ENCODE results near the gene CHMP6.

The CHMP6 gene

DNA sequence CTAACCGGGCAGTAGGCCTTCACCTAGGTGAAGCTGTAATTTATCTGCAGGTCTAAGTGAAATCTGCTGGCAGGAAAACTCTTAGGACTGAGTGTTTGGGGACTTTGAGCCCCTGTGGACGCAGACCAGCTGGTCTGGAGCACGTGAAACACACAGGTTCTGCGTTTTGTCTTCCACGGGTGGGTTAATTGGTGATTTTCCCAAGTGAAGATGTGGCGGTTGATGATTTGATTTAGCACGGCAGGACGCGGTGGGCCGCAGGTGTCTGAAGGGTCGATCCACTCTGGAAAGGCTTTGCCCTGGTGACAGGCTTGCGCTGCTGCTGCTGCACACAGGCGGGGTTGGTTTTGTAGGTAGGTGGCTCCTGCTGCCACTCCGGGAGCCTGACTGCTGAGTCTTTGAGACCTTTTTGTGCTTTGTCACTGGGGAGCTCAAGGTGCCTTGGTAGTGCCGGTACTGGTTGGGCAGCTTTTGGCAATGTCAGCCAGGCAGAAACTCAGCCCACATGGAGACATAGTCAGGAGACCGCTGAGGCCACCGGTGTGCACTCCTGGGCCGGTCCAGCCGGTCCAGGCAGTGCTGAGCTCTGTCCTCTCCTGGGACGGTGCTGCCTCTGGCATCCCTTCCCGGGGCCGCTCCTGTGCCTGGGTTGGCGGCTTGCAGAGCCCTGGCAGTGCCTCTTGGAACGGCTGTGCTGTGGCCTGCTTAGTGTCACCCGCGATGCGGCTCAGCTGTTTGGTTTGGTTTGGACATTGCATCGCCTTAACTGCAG lies 45.6 kb downstream of the CHMP6 start:
- peaks cover 18% of the 10 kb centered on the region for H3K27me3 ChIP-seq (ENCODE audit: control insufficient read depth, insufficient read depth, low read length)
- H3K36me3 ChIP-seq (ENCODE audit: control insufficient read depth, insufficient read depth, low read length) = no peaks in the 10 kb centered on the region
- H3K9ac ChIP-seq (ENCODE audit: low read depth, low read length) = no peak overlapping the region
- H3K4me1 ChIP-seq (ENCODE audit: control insufficient read depth, insufficient read depth, low read length) = peaks cover 10% of the 10 kb centered on the region
- no peak overlapping the region for H3K27ac ChIP-seq (ENCODE audit: low read depth, low read length)
- H3K4me3 ChIP-seq (ENCODE audit: low read depth, low read length) = no peak overlapping the region
- no peaks in the 10 kb centered on the region for H3K9me3 ChIP-seq (ENCODE audit: control insufficient read depth, insufficient read depth, low read length)

- Histone ChIP-seq H3K27ac (ENCODE audit: low read depth, low read length) (no peak overlapping the region), H3K9me3 (ENCODE audit: control insufficient read depth, insufficient read depth, low read length) (no peaks in the 10 kb centered on the region), H3K36me3 (ENCODE audit: control insufficient read depth, insufficient read depth, low read length) (no peaks in the 10 kb centered on the region), H3K4me1 (ENCODE audit: control insufficient read depth, insufficient read depth, low read length) (peaks cover 10% of the 10 kb centered on the region), H3K27me3 (ENCODE audit: control insufficient read depth, insufficient read depth, low read length) (peaks cover 17% of the 10 kb centered on the region), H3K9ac (ENCODE audit: low read depth, low read length) (no peak overlapping the region), H3K4me3 (ENCODE audit: low read depth, low read length) (no peak overlapping the region)
Observed at GRCh38 chr17:81037798-81038733, 46.4 kb downstream of the CHMP6 start.

DNA sequence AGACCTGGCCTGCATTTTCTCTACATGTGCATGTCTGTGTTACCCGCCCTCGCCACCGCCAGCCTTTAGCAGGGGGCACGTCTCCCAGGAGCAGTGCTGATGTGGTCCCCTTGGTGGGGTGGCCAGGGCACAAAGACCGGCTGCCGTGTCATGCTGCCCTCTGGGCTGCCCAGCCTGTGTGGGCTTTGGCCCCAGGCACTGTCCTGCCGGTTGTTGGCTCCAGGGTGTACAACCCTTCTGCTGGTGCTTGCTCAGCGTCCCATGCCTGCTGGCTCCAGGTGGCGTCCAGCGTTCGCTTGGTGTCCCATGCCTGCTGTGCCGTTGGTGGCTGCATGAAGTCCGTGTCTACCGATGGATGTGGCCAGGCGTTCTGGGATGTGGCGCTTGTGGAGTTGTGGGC lies 47.5 kb downstream of the CHMP6 start:
- H3K4me1 ChIP-seq (ENCODE audit: control insufficient read depth, insufficient read depth, low read length) = peaks cover 3% of the 10 kb centered on the region
- H3K27ac ChIP-seq (ENCODE audit: low read depth, low read length) = no peak overlapping the region
- no peaks in the 10 kb centered on the region for H3K9me3 ChIP-seq (ENCODE audit: control insufficient read depth, insufficient read depth, low read length)
- no peak overlapping the region for H3K9ac ChIP-seq (ENCODE audit: low read depth, low read length)
- no peak overlapping the region for H3K4me3 ChIP-seq (ENCODE audit: low read depth, low read length)
- H3K36me3 ChIP-seq (ENCODE audit: control insufficient read depth, insufficient read depth, low read length) = no peaks in the 10 kb centered on the region
- H3K27me3 ChIP-seq (ENCODE audit: control insufficient read depth, insufficient read depth, low read length) = peaks cover 7% of the 10 kb centered on the region

DNA sequence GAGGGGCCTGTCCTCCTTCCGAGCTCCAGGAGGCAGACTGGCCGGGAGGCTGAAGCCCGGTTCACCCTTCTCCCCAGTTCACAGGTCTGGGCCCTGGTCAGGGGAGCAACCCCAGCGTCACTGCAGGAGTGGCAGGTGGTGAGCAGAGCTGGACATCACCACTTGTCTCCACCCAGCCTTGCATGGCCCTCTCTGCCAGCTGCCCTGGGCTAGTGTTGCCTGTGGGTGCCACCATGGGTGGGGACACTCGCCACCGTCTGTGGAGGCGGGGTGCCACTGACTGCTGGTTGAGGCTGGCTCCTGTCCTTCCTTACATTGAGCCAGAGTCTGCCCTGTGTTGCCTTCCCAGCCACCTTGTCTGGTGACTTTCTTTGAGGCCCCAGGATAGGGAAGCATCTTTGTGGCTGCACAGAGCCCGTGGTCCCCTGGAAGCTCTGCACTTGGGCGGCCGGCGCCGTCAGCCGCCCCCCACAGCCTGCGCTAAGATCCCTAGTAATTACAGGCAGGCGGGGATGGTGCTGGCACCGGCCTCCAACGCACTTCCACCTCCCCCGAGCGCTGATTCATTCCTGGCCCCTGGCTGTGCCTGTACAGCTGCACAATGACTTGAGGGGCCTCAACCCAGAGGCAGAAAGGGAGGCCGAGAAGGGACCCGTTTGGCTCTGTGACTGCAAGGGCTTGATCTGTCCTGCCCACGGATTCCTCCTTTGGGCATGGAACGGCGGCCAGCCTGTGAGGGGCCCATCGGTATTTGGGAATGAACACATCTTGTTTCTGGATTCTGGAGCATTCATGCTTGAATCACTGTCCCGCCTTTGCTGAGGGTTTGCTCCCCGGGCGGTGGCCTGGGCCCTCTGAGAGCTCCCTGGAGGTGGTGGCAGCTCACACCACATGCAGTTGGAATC lies 48.5 kb downstream of the CHMP6 start:
- Histone ChIP-seq H3K27me3 (ENCODE audit: control insufficient read depth, insufficient read depth, low read length) (peaks cover 7% of the 10 kb centered on the region; the same call in 1 of the 2 replicates), H3K9ac (ENCODE audit: low read depth, low read length) (no peak overlapping the region), H3K4me3 (ENCODE audit: low read depth, low read length) (no peak overlapping the region), H3K4me1 (ENCODE audit: control insufficient read depth, insufficient read depth, low read length) (peaks cover 4% of the 10 kb centered on the region), H3K27ac (ENCODE audit: low read depth, low read length) (no peak overlapping the region), H3K9me3 (ENCODE audit: control insufficient read depth, insufficient read depth, low read length) (no peaks in the 10 kb centered on the region), H3K36me3 (ENCODE audit: control insufficient read depth, insufficient read depth, low read length) (no peaks in the 10 kb centered on the region)

DNA sequence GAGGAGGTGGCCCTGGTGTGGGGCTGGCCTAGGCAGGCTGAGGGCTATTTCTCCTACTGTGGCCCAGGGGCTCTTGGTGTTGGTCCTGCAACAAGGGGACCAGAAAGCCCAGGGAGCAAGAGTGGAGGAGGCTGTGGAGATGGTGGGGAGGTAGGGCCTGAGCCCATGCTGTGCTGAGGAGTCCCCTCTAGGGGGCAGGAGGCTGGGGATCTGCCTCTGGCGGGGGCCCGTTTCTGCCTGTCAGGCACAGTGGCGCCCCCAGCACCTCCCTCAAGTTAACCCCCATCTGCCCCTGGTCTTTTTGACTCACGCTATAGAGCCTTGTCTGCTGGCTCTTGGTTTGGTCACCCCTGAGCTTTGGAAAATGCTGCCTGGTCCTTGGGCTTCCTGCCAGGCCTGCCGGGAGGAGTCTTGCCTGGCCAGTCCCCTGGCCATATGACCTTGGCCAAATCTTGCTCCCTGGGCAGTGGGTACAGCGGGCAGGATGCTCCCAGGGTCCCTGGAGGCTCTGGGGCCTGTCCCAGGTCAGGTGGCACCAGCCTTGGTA lies 49.2 kb downstream of the CHMP6 start:
- H3K9me3 ChIP-seq (ENCODE audit: control insufficient read depth, insufficient read depth, low read length) = no peaks in the 10 kb centered on the region
- H3K9ac ChIP-seq (ENCODE audit: low read depth, low read length) = no peak overlapping the region
- H3K36me3 ChIP-seq (ENCODE audit: control insufficient read depth, insufficient read depth, low read length) = no peaks in the 10 kb centered on the region
- H3K27me3 ChIP-seq (ENCODE audit: control insufficient read depth, insufficient read depth, low read length) = peaks cover 7% of the 10 kb centered on the region; the same call in 1 of the 2 replicates
- no peak overlapping the region for H3K4me3 ChIP-seq (ENCODE audit: low read depth, low read length)
- no peak overlapping the region for H3K27ac ChIP-seq (ENCODE audit: low read depth, low read length)
- peaks cover 4% of the 10 kb centered on the region for H3K4me1 ChIP-seq (ENCODE audit: control insufficient read depth, insufficient read depth, low read length)

GRCh38 chr17:81042606-81043005 lies 51.0 kb downstream of the CHMP6 start:
- Histone ChIP-seq H3K36me3 (ENCODE audit: control insufficient read depth, insufficient read depth, low read length) (no peaks in the 10 kb centered on the region), H3K4me3 (ENCODE audit: low read depth, low read length) (no peak overlapping the region), H3K27ac (ENCODE audit: low read depth, low read length) (no peak overlapping the region), H3K9me3 (ENCODE audit: control insufficient read depth, insufficient read depth, low read length) (no peaks in the 10 kb centered on the region), H3K9ac (ENCODE audit: low read depth, low read length) (no peak overlapping the region), H3K4me1 (ENCODE audit: control insufficient read depth, insufficient read depth, low read length) (peaks cover 4% of the 10 kb centered on the region), H3K27me3 (ENCODE audit: control insufficient read depth, insufficient read depth, low read length) (no peaks in the 10 kb centered on the region)

DNA sequence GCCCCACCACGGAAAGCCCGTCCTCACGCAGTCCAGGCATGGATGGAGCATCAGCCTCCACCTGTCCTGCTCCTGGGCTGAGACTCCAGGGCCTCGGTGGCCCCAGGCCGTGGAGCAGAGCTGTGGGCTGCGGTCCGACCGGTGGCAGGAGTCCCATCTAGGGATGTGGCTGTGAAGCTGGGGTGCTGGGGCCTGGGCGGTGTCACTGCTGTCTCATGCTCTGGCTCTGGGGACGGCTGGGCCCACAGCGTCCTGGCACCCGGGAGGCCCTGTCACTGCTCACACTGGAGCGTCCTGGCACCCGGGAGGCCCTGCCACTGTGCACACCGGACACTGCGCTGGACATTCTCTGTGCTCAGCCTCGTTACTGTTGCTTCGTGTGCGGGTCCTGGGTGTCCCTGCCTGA lies 51.7 kb downstream of the CHMP6 start:
- peaks cover 4% of the 10 kb centered on the region for H3K4me1 ChIP-seq (ENCODE audit: control insufficient read depth, insufficient read depth, low read length)
- no peak overlapping the region for H3K27ac ChIP-seq (ENCODE audit: low read depth, low read length)
- no peak overlapping the region for H3K4me3 ChIP-seq (ENCODE audit: low read depth, low read length)
- no peak overlapping the region for H3K9ac ChIP-seq (ENCODE audit: low read depth, low read length)
- no peaks in the 10 kb centered on the region for H3K36me3 ChIP-seq (ENCODE audit: control insufficient read depth, insufficient read depth, low read length)
- no peaks in the 10 kb centered on the region for H3K27me3 ChIP-seq (ENCODE audit: control insufficient read depth, insufficient read depth, low read length)
- no peaks in the 10 kb centered on the region for H3K9me3 ChIP-seq (ENCODE audit: control insufficient read depth, insufficient read depth, low read length)

DNA sequence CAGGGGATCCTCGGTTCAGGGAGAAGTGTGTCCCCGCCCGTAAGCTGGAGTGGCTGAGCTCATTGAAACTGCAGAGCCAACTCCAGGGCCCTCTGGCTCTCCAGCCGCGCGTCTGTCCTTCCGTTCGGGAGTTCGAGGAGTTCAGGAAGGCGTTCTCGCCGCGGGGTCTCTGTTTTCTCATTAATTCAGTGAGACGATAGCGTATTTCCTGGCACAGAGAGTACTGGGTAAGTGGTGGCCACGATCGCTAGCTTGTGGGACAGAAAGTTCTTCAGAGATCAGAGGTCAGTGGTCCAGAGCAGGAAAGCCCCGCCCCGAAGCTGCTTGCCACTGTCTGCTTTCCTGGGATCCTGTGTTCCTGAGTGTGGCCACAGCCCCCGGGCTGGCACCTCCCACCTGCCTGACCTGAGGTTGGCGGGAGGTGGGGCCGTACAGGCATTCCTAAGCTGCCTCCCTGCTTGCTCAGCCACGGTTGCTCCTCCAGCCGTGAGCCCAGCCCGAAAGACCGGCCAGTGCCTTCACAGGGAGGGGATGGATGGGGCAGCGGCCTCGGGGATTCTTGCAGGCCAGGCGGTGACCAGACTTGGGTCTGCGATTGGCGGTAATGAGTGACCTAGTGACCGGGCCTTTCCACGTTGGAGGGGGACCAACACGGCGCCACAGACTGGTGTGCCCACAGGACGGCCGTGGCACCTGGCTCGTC lies 52.2 kb downstream of the CHMP6 start:
- Histone ChIP-seq H3K9ac (ENCODE audit: low read depth, low read length) (no peak overlapping the region), H3K9me3 (ENCODE audit: control insufficient read depth, insufficient read depth, low read length) (no peaks in the 10 kb centered on the region), H3K27ac (ENCODE audit: low read depth, low read length) (no peak overlapping the region), H3K4me1 (ENCODE audit: control insufficient read depth, insufficient read depth, low read length) (peaks cover 4% of the 10 kb centered on the region), H3K4me3 (ENCODE audit: low read depth, low read length) (no peak overlapping the region), H3K27me3 (ENCODE audit: control insufficient read depth, insufficient read depth, low read length) (no peaks in the 10 kb centered on the region), H3K36me3 (ENCODE audit: control insufficient read depth, insufficient read depth, low read length) (no peaks in the 10 kb centered on the region)

- H3K4me1 ChIP-seq (ENCODE audit: control insufficient read depth, insufficient read depth, low read length) = peaks cover 4% of the 10 kb centered on the region
- no peak overlapping the region for H3K27ac ChIP-seq (ENCODE audit: low read depth, low read length)
- no peak overlapping the region for H3K4me3 ChIP-seq (ENCODE audit: low read depth, low read length)
- no peaks in the 10 kb centered on the region for H3K9me3 ChIP-seq (ENCODE audit: control insufficient read depth, insufficient read depth, low read length)
- no peaks in the 10 kb centered on the region for H3K27me3 ChIP-seq (ENCODE audit: control insufficient read depth, insufficient read depth, low read length)
- no peak overlapping the region for H3K9ac ChIP-seq (ENCODE audit: low read depth, low read length)
- H3K36me3 ChIP-seq (ENCODE audit: control insufficient read depth, insufficient read depth, low read length) = no peaks in the 10 kb centered on the region
Observed at GRCh38 chr17:81044428-81044763, 52.8 kb downstream of the CHMP6 start.
